Measurements from ENCODE around the gene OR8J1.

DNA sequence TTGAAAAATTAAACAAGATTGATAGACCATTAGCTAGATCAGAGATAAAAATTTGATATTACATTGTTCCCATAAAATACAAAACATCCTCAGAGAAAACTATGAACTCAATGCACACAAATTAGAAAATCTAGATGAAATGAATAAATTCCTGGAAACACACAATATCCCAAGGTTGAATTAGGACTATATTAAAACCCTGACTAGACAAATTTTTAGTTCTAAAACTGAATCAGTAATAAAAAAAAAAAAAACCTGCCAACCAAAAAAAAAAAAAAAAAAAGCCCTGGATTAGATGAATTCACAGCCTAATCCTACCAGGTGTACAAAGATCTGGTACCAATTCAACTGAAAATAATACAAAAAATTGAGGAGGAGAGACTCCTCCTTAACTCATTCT lies 13.8 kb upstream of the OR8J1 start:
- TF ChIP-seq, protein P1, sequence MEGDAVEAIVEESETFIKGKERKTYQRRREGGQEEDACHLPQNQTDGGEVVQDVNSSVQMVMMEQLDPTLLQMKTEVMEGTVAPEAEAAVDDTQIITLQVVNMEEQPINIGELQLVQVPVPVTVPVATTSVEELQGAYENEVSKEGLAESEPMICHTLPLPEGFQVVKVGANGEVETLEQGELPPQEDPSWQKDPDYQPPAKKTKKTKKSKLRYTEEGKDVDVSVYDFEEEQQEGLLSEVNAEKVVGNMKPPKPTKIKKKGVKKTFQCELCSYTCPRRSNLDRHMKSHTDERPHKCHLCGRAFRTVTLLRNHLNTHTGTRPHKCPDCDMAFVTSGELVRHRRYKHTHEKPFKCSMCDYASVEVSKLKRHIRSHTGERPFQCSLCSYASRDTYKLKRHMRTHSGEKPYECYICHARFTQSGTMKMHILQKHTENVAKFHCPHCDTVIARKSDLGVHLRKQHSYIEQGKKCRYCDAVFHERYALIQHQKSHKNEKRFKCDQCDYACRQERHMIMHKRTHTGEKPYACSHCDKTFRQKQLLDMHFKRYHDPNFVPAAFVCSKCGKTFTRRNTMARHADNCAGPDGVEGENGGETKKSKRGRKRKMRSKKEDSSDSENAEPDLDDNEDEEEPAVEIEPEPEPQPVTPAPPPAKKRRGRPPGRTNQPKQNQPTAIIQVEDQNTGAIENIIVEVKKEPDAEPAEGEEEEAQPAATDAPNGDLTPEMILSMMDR (IDR thresholded peaks at IDR 0.05): no peak
- TF ChIP-seq POLR2A (IDR thresholded peaks at IDR 0.05) (no peak), EP300 (IDR thresholded peaks at IDR 0.05) (no peak)

All from ovary (tissue), 3 donors.